GM21528 (cell line): ENCODE data around the gene SLC25A45.

Experiments used
- ATAC-seq: cut with Tn5 transposase; IDR thresholded peaks from one replicate; pipeline ENCODE4 v1.9.1; 2021; ENCODE audit warnings: mild to moderate bottlenecking, moderate library complexity; ENCODE audit not compliant: unreplicated experiment, low FRiP score

Gene SLC25A45

DNA sequence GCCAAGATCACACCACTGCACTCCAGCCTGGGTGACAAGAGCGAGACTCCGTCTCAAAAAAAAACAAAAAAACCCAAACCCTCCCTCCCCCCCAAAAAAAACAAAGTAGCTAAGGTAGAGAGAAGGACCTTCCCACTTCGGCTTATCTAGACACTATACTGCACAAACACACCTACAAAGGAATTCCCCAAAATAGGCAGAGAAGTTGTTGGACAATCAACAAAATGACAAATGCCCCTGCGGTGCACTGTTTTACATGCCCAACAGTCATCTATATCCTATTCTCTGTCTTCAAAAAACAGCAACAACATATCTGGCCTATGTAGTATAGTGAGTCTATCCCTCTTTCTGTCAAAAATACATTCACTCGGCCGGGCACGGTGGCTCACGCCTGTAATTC, 55.4 kb downstream of the SLC25A45 start:
- ATAC-seq: no peak

DNA sequence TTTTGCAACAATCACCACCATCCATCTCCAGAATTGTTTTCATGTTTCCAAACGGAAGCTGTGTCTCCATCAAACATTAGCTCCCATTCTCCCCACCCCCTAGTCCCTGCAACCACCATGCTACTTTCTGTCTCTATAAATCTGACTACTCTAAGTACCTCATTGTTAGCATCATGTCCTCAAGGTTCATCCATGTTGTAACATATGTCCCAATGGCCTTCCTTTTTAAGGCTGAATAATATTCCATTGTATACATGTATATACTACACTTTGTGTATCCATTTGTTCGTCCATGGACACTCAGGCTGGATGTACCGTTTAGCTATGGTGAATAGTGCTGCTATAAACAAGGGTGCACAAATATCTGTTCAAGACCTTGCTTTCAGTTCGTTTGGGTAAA, 57.0 kb downstream of the SLC25A45 start:
- no peak for ATAC-seq
